Measurements from ENCODE around the gene RANBP9.

RANBP9 gene

DNA sequence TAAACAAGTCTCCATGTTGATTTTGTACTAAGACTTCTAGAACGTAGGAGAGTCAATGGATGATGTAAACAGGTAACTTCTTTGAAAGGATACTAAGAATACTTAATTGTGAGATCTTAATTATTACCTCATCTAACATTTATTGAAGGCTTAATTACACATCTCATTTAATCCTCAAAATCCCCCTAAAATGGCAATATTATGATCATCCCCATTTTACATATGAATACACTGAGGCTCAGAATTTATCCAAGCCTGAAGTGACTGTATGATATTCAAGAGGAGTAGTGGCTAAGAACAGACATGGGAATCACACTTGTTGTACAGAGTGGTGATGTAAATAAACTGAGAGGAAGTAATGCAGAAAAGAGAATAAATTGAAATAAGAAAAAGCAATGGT is 73.6 kb downstream of the RANBP9 start:
- Histone ChIP-seq H3K4me3 (no peak overlapping the region), H3K27me3 (no peaks in the 10 kb centered on the region), H3K27ac (no peak overlapping the region), H3K36me3 (peaks cover 82% of the 10 kb centered on the region), H4K20me1 (peaks cover 9% of the 10 kb centered on the region; the same call in 1 of the 2 replicates), H3K4me1 (no peaks in the 10 kb centered on the region), H3K9ac (no peak overlapping the region), H3K4me2 (no peak overlapping the region), H3K9me3 (no peaks in the 10 kb centered on the region)
- no peak for TF ChIP-seq Cebpa-rat (IDR thresholded peaks at IDR 0.05)

DNA sequence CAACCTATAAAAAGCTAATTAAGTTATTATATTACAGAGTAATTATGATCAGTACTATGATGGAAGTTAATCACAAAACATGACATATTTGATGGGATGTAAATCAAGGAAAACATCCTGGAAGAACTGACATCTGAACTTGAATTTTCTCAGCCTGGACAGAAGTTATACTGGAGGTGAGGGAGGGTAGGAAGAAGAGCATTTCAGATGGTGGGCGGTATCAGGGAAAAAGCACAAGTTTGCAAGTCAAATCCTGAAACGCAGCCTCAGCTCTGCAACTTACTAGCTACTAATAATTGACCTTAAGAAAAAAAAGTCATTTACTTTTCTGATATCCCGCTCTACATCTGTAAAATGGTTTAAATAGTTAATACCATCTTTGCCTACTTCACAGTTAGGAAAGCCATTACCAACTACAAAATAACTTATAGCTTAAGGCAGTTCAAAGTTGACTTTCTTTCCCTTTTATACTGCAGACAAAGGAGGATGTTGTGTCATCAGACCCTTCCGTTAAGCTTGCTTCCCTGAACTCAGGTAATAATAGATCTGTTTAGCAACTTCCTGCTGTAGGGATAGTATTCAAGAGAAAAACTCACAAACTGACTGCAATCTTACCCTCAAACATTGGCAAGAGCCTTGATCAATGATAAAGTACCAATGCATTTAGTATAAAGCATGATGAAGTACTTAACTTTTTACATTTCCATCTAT is 75.5 kb downstream of the RANBP9 start:
- H3K36me3 ChIP-seq = peaks cover 88% of the 10 kb centered on the region
- no peaks in the 10 kb centered on the region for H3K4me1 ChIP-seq
- no peaks in the 10 kb centered on the region for H3K27me3 ChIP-seq
- TF ChIP-seq Cebpa-rat (IDR thresholded peaks at IDR 0.05) = no peak
- H4K20me1 ChIP-seq = peaks cover 9% of the 10 kb centered on the region; the same call in 1 of the 2 replicates
- H3K9me3 ChIP-seq = no peaks in the 10 kb centered on the region
- no peak overlapping the region for H3K4me3 ChIP-seq
- H3K27ac ChIP-seq = no peak overlapping the region
- H3K9ac ChIP-seq = no peak overlapping the region
- H3K4me2 ChIP-seq = no peak overlapping the region

DNA sequence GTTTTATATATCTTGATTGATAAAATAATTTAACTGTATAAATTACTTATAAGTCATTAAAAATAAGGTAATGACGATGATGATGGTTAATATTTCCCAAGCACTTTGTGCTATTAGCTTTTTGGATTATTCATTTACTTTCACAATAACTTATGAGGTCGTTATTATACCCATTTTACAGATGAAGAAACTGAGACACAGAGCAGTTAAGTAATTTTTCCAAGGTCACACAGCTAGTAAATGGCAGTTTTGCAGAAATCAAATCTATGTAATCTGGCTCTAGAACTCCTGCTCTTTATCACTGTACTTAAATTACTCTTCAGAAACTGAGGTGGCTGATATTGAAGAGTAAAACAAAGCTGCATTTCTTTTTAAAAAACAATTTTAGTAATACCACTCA is 78.3 kb downstream of the RANBP9 start:
- peaks cover 92% of the 10 kb centered on the region for H3K36me3 ChIP-seq

DNA sequence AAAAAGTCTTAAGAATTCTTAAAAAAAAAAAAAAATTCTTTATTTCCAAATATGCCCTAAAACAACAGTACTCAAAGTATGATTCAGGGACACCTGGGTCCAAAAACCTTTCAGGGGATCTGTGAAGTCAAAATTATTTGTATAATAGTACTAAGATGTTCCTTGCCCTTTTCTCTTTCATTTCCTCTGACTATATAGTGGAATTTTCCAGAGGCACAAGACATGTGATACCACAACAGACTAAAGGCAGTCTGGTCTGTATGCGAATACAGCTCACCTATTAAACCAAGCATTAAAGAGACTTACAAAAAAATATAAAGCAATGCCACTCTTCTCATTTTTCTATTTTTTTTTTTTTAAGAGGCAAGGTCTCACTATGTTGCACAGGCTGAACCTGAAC is 81.1 kb downstream of the RANBP9 start:
- H3K36me3 ChIP-seq = peaks cover 96% of the 10 kb centered on the region

More for the DNA sequence above, 78.3 kb downstream of the RANBP9 start:
- no peaks in the 10 kb centered on the region for H3K4me1 ChIP-seq
- no peak overlapping the region for H3K27ac ChIP-seq
- H3K9ac ChIP-seq = no peak overlapping the region
- no peaks in the 10 kb centered on the region for H3K27me3 ChIP-seq
- no peaks in the 10 kb centered on the region for H3K9me3 ChIP-seq
- H4K20me1 ChIP-seq = peaks cover 28% of the 10 kb centered on the region
- no peak overlapping the region for H3K4me3 ChIP-seq
- H3K4me2 ChIP-seq = no peak overlapping the region
- no peak for TF ChIP-seq Cebpa-rat (IDR thresholded peaks at IDR 0.05)

DNA sequence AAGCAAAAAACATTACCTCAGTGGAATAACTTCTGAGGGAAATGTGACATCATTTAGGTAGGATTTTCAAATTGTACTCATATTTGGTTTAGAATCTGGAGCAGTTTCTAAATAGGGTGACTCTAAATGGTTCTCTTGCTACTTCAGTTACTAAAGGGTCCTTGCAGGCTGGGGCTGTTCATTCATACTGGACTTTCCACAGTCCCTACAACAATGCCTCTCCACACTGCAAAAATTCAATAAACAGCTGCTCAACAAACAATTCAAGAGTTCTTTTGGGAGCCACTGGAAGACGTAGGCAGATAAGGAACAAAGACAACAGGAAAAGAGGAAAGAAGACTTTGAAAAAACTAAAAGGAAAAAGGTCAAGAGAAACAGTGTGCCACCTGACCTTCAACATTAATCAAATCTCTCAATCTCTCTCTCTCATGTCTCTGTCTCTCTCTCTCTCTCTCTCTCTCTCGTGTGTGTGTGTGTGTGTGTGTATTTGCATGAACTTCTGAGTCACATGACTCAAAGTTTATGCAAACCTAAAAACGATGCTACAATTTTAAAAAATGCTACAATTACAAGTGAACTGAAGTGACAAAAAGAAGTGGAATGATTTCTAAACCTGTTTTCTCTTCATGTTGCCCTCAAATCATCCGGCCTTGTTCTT is 82.0 kb downstream of the RANBP9 start:
- H3K4me2 ChIP-seq = no peak overlapping the region
- H3K9me3 ChIP-seq = no peaks in the 10 kb centered on the region
- TF ChIP-seq Cebpa-rat (IDR thresholded peaks at IDR 0.05) = no peak
- peaks cover 38% of the 10 kb centered on the region for H4K20me1 ChIP-seq
- no peak overlapping the region for H3K9ac ChIP-seq
- no peaks in the 10 kb centered on the region for H3K4me1 ChIP-seq
- H3K27me3 ChIP-seq = no peaks in the 10 kb centered on the region
- no peak overlapping the region for H3K4me3 ChIP-seq
- peaks cover 100% of the 10 kb centered on the region for H3K36me3 ChIP-seq
- no peak overlapping the region for H3K27ac ChIP-seq

More for the DNA sequence above, 81.1 kb downstream of the RANBP9 start:
- no peak overlapping the region for H3K4me2 ChIP-seq
- no peak for TF ChIP-seq Cebpa-rat (IDR thresholded peaks at IDR 0.05)
- H3K27ac ChIP-seq = no peak overlapping the region
- H3K4me1 ChIP-seq = no peaks in the 10 kb centered on the region
- H3K27me3 ChIP-seq = no peaks in the 10 kb centered on the region
- H3K9ac ChIP-seq = no peak overlapping the region
- no peak overlapping the region for H3K4me3 ChIP-seq
- H4K20me1 ChIP-seq = peaks cover 29% of the 10 kb centered on the region; the same call in 1 of the 2 replicates
- H3K9me3 ChIP-seq = no peaks in the 10 kb centered on the region

DNA sequence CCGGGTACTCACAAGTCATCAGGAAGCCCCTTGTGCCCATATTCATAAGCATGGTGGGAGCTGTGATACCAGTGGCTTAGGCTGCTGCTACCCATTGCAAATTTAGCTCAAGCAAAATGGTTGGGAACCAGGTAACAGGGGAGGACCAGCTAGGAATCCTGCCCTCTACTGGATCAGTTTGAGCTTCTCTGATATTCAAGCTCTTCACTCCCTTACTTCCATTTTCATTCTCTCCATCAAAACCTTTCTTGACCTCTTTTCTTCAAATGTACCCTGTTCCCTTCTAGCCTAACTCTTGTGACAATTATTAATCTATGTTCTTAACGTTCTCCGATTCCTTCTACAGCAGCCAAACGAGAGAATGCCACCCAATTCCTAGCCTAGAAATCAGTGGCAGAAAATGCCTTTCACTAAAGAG is 86.8 kb downstream of the RANBP9 start:
- no peaks in the 10 kb centered on the region for H3K4me1 ChIP-seq
- no peak overlapping the region for H3K4me2 ChIP-seq
- H3K27ac ChIP-seq = no peak overlapping the region
- no peaks in the 10 kb centered on the region for H3K9me3 ChIP-seq
- peaks cover 69% of the 10 kb centered on the region; the same call in 1 of the 2 replicates for H4K20me1 ChIP-seq
- H3K36me3 ChIP-seq = peaks cover 97% of the 10 kb centered on the region
- no peaks in the 10 kb centered on the region for H3K27me3 ChIP-seq
- no peak for TF ChIP-seq Cebpa-rat (IDR thresholded peaks at IDR 0.05)
- H3K9ac ChIP-seq = no peak overlapping the region
- H3K4me3 ChIP-seq = no peak overlapping the region

DNA sequence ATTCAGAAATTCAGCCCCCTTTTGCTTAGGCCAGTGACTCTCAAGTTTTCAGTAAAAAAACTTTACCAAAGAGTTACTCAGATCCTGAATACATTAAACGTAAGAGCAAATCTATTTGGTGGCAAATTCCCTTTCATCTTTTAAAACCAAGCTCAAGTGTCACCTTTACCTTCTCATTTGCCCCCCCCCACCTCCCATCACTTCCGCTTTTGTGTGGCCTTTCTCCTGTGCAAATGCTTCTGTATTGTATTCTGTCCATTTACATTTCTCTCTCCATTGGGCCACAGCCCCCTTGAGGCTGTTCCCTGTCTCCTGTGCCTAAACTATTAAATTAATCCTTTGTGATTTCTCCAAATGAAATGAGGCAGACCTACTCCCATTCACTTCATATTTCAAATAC is 94.6 kb downstream of the RANBP9 start:
- peaks cover 34% of the 10 kb centered on the region for H3K4me1 ChIP-seq
- H3K4me3 ChIP-seq = no peak overlapping the region
- H4K20me1 ChIP-seq = peaks cover 55% of the 10 kb centered on the region
- 0 out of 2 replicates have a peak overlapping the region, but pooled peaks have one; percentile 97 for H3K9ac ChIP-seq
- peaks cover 45% of the 10 kb centered on the region for H3K36me3 ChIP-seq
- H3K27me3 ChIP-seq = no peaks in the 10 kb centered on the region
- H3K4me2 ChIP-seq = peak overlapping the region; percentile 92
- no peak overlapping the region for H3K27ac ChIP-seq
- no peaks in the 10 kb centered on the region for H3K9me3 ChIP-seq
- TF ChIP-seq Cebpa-rat (IDR thresholded peaks at IDR 0.05) = no peak

DNA sequence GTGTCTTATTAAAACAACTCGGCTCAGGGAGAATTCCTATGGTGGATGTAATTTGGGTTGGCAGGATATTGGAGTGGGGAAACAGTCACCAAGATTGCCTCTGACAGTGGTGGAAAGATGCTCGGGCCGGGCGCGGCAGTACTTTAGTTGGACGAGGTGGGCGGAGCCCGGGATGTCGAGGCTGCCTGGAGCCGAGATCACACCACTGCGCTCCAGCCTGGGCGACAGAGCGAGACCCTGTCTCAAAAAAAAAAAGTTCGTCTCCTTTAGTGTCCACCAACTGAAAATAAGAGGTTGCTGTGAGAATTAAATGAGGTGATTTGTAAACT is 95.9 kb downstream of the RANBP9 start:
- H3K4me1 ChIP-seq = peaks cover 43% of the 10 kb centered on the region
- no peaks in the 10 kb centered on the region for H3K9me3 ChIP-seq
- H3K27me3 ChIP-seq = no peaks in the 10 kb centered on the region
- H4K20me1 ChIP-seq = peaks cover 43% of the 10 kb centered on the region
- peak overlapping the region; percentile 97 for H3K9ac ChIP-seq
- H3K4me3 ChIP-seq = peak overlapping the region; percentile 82
- peaks cover 32% of the 10 kb centered on the region for H3K36me3 ChIP-seq
- peak overlapping the region; percentile 92 for H3K4me2 ChIP-seq
- H3K27ac ChIP-seq = peak overlapping the region; percentile 98
- no peak for TF ChIP-seq Cebpa-rat (IDR thresholded peaks at IDR 0.05)

DNA sequence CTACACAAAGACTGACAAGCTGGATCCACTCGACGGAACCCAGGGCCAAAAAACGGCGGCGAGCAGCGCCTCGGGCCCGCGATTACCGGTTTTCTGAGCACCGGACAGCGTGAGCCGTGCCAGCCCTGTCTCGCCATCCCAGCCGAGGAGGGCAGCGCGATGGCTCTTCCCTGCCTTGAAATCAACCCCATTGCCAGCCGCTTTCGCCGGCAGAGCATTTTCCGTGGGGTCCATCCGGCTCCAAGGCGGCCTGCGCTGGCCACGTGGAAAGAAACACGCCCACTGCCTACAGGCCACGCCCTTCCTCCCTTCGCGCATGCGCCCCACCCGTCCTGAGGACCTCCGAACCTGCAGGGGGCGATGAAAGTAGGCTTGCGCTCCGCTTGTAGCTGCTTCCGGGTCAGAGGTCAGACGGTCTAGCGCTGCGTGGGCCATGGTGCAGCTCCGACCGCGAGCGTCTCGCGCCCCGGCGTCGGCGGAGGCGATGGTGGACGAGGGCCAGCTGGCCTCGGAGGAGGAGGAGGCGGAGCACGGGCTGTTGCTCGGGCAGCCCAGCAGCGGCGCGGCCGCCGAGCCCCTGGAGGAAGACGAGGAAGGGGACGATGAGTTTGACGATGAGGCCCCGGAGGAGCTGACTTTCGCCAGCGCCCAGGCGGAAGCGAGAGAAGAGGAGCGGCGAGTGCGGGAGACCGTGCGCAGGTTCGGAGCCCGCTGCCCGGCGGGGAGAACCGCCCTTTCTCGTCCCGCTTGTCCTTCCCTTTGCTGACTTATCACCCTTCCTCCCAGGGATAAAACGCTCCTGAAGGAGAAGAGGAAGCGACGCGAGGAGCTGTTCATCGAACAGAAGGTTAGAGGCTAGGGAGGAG is 96.5 kb downstream of the RANBP9 start, which contains the start of gene NOL7:
Gene NOL7, plus strand, starts transcription at position 410 of the 866 bp plus-strand sequence. Its CDS starts 24 bp downstream, at position 434.
- H3K36me3 ChIP-seq = peaks cover 28% of the 10 kb centered on the region
- H3K4me2 ChIP-seq = peak within 1 kb of the TSS; percentile 92
- peak within 1 kb of the TSS; percentile 82 for H3K4me3 ChIP-seq
- peak within 1 kb of the TSS; percentile 98 for H3K27ac ChIP-seq
- peaks cover 42% of the 10 kb centered on the region for H4K20me1 ChIP-seq
- TF ChIP-seq Cebpa-rat (IDR thresholded peaks at IDR 0.05) = no peak
- H3K9ac ChIP-seq = peak within 1 kb of the TSS; percentile 97
- no peaks in the 10 kb centered on the region for H3K9me3 ChIP-seq
- no peaks in the 10 kb centered on the region for H3K27me3 ChIP-seq
- H3K4me1 ChIP-seq = peaks cover 47% of the 10 kb centered on the region

Measured in BLaER1 (cell line).